Measurements from ENCODE around the gene DNAH3. TPM values are rescaled to one million over a fixed set of nuclear protein-coding genes. Genes with fewer than 3 reads are reported as not detected.
A peak's percentile ranks its signal among the peaks of the same experiment; 100 is the strongest.

The DNAH3 gene
- total and polyA plus RNA-seq, 2 of the 13 experiments (the other 11 are each of a cell fraction or from before 2014, with no cell fraction given) = 0.07 to 0.08 TPM

- WGBS (ENCODE audit: low lambda C conversion rate) = under 1% methylated on average over 62 of the region's 62 CpGs
- ChIA-PET CTCF (ENCODE audit: low intra/inter-chr PET ratio, low total read pairs) (no interaction called here), POLR2A (interaction anchor here (0.7 to 3.4 kb wide), 21 partner anchors 9 to 1469 kb away, joined by 3 to 20 read pairs (median 6); partner anchors contain the start of genes ERI2 and REXO5)
- H3K4me2 ChIP-seq (ENCODE audit: low read depth, low read length) = peak within 1 kb of the TSS; percentile 93
- FAIRE-seq (peak; percentile 73), DNase-seq (ENCODE audit: low spot score) (peak; percentile 99), ATAC-seq (peak; percentile 92)
- no TSS peak for BruUV-seq (replicated peaks)
- peaks cover 76% of the 10 kb centered on the region for H3K79me2 ChIP-seq (ENCODE audit: insufficient read depth, low read length)
- H3K4me3 ChIP-seq (replicated peaks in 1 of 3; ENCODE audit: insufficient read depth in 1 of 3, low read depth in 2 of 3, low read length in 3 of 3) = peak within 1 kb of the TSS; percentile 83 to 95 (median 87)
- peak within 1 kb of the TSS; percentile 95 for H3K9ac ChIP-seq (ENCODE audit: insufficient read depth, low read depth, low read length)
- H2AFZ ChIP-seq (ENCODE audit: low read length) = peak within 1 kb of the TSS; percentile 91
- in situ Hi-C loops (cut with HindIII; ENCODE audit: extremely low pct_ligation_motif_present, low pct_unique_long_range_greater_than_20kb) (no loop called here), intact Hi-C loops (cut with micrococcal nuclease; ENCODE audit: unreplicated experiment) (no loop called here)
- H3K9me3 ChIP-seq (ENCODE audit: low read length) = no peaks in the 10 kb centered on the region
- H3K27me3 ChIP-seq (ENCODE audit: control insufficient read depth in 1 of 2, insufficient read depth in 2 of 2, low read length in 2 of 2) = no peaks in the 10 kb centered on the region; a peak in 1 of 5 replicates
- H3K4me1 ChIP-seq (ENCODE audit: insufficient read depth, low read length) = peaks cover 76% of the 10 kb centered on the region
- peak within 1 kb of the TSS; percentile 94 for H3K27ac ChIP-seq (ENCODE audit: extremely low read length, insufficient read depth, low read length)
- H4K20me1 ChIP-seq (ENCODE audit: insufficient read depth, low read length) = peaks cover 9% of the 10 kb centered on the region; the same call in 1 of the 2 replicates
- H3K36me3 ChIP-seq (replicated peaks in 1 of 2; ENCODE audit: control insufficient read depth in 1 of 2, insufficient read depth in 2 of 2, low read length in 2 of 2) = peaks cover 3 to 17% of the 10 kb centered on the region in 2 experiments
- peak; percentile 74; the same call in 1 of the 2 replicates for TF ChIP-seq ATF2 (CRISPR knock-in tag; IDR thresholded peaks at IDR 0.05)
- 0 out of 2 replicates have a peak, but pooled peaks have one; percentile 16 for TF ChIP-seq ZNF557 (CRISPR knock-in tag; IDR thresholded peaks at IDR 0.05)
- no peak for TF ChIP-seq ZNF230 (CRISPR knock-in tag; IDR thresholded peaks at IDR 0.05)
- peak; percentile 61; the same call in 1 of the 2 replicates for TF ChIP-seq REXO4 (CRISPR knock-in tag; IDR thresholded peaks at IDR 0.05; ENCODE audit: borderline replicate concordance)
- no peak; the same call in 1 of the 2 replicates for TF ChIP-seq ZNF616 (CRISPR knock-in tag; IDR thresholded peaks at IDR 0.05; ENCODE audit: low read depth)
- TF ChIP-seq ZNF460 (CRISPR knock-in tag; IDR thresholded peaks at IDR 0.05; ENCODE audit: borderline replicate concordance) = no peak; the same call in 1 of the 2 replicates
- TF ChIP-seq ZSCAN31 (CRISPR knock-in tag; IDR thresholded peaks at IDR 0.05; ENCODE audit: low read depth) = no peak
- TF ChIP-seq ZNF138 (CRISPR knock-in tag; IDR thresholded peaks at IDR 0.05; ENCODE audit: low read depth) = no peak
- no peak for TF ChIP-seq ZNF512 (CRISPR knock-in tag; IDR thresholded peaks at IDR 0.05)
- peak; percentile 18 for TF ChIP-seq THRA (CRISPR knock-in tag; IDR thresholded peaks at IDR 0.05; ENCODE audit: borderline replicate concordance)
- no peak; the same call in none of the 2 replicates for TF ChIP-seq STAG1 (CRISPR knock-in tag; IDR thresholded peaks at IDR 0.05)
- TF ChIP-seq MXD3 (CRISPR knock-in tag; IDR thresholded peaks at IDR 0.05) = peak; percentile 90
- peak; percentile 91 for TF ChIP-seq SPEN (CRISPR knock-in tag; IDR thresholded peaks at IDR 0.05; ENCODE audit: low read depth)
- TF ChIP-seq BCL6 (CRISPR knock-in tag; IDR thresholded peaks at IDR 0.05) = no peak
These were observed 250.2 kb downstream of the DNAH3 start, which contains the start of the genes DCUN1D3 and LYRM1 for GRCh38 chr16:20900299-20901067. Gene DCUN1D3, minus strand, starts transcription at chr16:20900358. Its CDS starts 37,820 bp downstream, at chr16:20862538. Gene LYRM1, plus strand, starts transcription at chr16:20900771. Its CDS starts 14,785 bp downstream, at chr16:20915556.

Measured in HepG2 (cell line).